SW 1271 (cell line): Measurements from ENCODE around the gene MRPL21.
"Not testable (repeated sequence)": the region's sequence is repeated elsewhere in the genome, so short reads cannot be mapped to it uniquely, and the experiment has no call there.

ENCODE experiments used
- DNase-seq, 2 experiments: peaks; one replicate each; lab custom pipeline; 2025; lab: John Stamatoyannopoulos, UW

MRPL21 gene

DNA sequence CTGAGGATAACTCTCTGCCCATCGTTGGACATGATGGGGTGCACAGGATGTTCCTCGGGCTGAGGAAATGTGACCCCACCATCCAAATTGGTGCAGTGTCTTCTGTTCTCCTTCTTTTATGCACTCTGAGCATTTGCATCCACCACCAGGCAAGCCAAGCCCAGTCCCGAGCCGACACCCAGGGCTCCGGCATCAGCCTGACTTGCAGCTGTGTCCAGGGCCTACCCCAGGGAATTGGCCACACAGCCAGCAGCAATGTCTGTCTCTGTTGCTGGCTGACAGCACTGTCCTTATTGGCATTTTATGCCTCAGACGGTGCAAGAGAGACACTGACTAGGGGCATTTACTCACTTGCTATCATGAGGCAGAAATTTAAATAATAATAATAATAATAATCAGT, 36.6 kb downstream of the MRPL21 start:
- no peak for DNase-seq

DNA sequence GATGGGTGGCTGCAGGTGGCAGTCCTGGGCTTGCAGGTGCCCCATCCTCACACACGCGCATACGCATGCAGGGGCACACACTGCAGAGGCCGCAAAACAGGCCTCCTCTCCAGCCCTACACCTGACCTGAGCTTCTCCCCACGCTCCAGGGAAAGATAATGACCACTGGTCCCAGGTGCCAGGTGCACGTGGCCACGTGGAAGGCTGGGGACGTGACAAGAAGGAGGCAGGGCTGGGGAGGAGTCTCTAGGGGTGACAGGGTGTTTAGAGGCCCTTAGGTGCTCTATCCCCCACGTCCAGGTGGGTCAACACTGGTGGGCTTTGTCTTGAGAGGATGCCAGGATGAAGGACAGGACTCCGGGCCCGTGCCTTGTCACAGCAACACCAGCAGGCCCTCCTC, 38.4 kb downstream of the MRPL21 start:
- no peak for DNase-seq

DNA sequence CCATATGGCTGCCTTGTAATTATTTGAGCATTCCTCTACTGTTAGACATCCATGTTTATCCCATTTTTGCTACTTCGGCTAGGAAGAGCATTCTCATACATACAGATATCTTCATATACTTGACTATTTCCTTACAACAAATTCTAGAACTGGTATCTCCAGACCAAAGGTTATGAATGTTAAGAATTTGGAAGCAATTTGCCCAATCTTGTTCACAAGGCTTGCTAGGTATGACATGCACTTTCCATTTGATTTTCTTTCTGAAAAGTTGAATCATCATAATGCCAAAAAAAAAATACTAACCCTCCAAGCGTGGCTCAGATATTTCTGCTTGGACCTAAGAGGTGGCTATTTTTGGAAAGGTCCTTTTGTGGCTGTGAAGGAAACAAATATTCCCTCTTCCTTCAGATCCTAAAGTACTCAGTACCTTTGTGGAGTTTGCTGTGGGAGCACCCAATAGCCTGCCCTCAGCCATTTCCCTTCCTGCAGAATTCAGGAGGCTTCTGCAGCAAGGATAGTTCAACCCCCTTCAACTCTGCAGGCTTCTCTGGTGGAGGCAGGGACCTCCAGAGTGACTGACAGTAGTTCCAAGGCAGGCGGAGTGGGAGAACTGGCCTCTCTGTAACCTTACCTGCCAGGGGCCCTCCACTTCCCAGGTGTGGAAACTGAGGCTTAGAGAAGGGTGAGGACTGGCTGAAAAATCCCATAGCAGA, 39.9 kb downstream of the MRPL21 start:
- no peak for DNase-seq

DNA sequence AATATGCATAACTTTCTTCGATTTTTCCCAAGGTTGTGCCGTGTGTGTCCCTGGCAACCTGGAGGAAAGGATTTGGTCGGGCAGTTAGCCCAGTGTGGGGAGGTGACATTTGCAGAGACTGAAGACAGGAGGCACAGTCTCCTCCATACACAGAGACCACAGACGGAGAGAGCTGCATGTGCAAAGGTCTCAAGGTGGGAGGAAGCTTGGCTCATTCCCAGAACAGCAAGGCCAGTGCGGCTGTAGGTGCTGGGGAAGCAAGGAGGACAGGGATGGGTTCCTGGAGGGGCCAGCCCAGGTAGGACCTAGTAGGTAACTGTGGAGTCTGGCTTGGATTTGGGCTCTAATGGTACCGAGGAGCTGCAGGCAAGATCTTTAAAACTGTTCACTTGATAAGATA, 41.2 kb downstream of the MRPL21 start:
- DNase-seq, result no peak

DNA sequence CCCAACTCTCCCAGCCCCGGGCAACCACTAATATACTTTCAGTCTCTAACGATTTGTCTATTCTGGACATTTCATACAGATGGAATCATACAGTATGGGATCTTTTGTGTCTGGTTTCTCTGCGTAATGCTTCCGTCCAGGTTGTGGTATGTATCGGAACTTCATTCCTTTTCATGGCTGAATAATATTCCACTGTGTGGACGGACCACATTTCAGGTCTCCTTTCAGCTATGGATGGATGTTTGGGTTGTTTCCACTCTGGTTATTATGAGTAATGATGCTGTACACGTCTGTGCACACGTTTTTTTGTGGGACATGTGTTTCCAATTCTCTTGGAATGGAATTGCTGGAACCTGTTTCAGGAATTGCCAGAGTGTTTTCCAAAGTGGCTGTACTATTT, 44.5 kb downstream of the MRPL21 start:
- DNase-seq, result no peak

DNA sequence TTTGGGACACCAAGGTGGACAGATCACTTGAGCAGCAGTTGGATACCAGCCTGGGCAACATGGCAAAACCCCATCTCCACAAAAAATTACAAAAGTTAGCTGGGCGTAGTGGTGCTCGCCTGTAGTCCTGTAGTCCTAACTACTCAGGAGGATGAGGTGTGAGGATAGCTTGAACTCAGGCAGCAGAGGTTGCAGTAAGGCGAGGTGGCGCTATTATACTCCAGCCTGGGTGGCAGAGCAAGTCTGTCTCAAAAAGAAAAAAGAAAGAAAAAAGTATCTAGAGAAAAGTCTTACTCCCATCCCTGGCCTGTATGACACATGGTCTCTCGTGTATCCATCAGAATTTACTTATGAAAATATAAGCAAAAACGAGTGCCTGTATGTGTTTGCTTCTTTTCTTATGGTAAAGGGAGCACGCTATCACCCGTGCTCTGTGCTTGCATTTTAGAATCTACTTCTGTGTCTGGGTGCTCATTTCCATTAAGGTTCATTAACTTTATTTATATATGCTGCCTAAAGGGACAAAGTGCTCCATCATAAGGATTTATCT, 46.5 kb downstream of the MRPL21 start:
- no peak for DNase-seq

DNA sequence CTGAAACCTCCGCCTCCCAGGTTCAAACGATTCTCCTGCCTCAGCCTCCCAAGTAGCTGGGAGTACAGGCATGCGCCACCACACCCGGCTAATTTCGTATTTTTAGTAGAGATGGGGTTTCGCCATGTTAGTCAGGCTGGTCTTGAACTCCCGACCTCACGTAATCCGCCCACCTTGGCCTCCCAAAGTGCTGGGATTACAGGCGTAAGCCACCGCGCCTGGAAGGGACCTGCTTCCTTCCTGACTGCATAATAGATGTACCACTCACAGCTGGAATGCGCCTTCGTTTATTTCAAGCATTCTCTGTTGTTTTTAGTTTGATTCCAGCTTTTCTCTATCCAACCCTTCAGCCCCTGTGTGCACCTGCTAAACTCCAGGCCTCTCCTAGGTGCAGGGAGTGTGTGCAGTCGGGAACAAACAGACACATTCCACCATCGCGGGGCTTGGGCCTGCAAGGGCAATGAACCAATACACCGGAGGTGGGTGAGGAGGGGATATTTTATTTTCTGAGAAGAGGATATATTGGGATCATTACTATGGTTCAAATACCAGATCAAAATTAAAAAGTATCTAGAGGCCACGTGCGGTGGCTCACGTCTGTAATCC, 47.1 kb downstream of the MRPL21 start:
- DNase-seq, result not testable (repeated sequence)

DNA sequence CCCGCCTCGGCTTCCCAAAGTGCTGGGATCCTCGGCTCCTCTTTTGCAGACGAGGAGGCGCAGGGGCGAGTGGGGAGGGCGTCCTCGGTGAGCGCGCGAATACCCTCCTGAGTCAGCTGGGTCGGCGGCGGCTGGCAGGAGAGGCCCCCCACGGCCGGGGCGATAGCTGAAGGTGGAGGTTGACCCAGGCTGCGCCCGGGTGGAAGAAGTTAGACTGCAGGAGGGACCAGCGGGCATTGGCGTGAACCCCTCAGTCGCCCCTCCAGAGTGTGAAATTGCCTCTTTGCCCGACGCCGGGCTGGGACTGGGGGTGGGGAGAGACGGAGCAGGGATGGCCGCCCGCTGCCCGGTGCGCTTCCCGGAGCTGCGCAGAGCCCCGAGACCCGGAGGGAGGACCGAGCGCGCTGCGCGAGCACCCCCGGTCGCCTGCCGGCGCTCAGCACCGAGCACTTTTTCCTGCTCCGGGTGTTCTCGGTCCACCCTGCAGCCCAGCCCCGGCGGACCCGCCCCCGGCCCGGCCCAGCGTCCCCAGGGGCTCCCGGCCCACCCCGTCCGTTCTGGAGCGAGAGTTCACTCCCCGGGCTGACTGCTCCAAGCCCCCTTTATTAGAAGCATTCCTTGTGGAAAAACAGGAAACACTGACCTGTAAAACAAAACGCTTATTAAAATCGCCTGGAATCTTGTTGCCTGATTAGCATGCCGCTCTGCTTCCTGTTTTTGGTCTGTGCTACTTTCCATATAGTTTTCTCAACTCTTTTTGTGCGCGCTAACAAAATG, 48.2 kb downstream of the MRPL21 start:
- DNase-seq, result no peak

DNA sequence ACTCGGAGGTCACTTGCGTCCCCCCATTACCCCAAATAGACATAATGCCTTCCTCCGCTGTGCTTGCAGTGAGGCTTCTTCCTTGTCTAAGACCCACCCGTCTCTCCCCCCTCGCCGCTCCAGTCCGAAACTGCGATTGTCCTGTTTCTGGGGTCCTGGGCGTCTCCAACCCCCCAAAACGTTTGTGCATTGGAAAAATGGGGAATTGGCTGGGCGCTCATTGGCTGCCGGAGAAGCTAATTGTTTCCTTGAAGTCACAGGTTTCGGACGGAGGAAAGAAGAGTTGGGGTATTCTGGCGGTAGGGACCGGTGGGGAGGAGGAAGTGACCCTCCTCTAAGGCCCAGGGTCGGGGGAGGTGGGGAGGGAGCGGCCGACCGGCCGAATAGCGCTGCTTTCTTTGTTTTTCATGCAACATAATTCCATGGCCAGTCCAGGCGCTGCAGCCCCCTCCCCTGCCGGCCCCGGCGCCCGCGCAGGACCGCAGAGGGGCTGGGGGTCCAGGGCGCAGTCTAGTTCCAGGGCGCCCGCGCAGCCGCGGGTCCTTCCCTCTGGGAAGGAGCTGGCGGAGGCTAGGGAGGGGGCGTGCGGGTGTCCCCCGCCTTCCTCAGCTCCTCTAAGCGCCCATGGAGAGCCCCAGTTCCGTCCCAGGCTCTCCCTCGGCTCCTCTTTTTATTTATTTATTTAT, 49.2 kb downstream of the MRPL21 start:
- no peak for DNase-seq

DNA sequence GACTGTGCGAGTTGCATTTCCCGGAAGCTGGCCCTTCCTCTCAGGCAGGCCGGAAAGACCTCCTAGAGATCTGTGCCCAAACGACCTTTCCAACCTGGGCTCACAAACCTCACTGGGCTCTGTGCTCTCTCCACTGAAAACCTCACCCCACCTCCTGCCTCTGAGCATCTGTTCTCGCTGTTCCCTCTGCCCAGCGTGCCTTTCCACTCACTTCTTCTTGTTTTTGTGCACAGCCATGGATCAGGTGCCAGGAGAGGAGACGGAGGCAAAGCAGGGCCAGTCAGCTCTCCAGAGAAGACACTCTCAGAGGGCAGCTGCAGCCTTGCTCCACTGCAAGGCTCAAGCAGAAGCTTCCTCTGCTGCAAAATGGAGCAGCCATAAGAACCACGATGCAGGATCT, 51.0 kb downstream of the MRPL21 start:
- no peak for DNase-seq

DNA sequence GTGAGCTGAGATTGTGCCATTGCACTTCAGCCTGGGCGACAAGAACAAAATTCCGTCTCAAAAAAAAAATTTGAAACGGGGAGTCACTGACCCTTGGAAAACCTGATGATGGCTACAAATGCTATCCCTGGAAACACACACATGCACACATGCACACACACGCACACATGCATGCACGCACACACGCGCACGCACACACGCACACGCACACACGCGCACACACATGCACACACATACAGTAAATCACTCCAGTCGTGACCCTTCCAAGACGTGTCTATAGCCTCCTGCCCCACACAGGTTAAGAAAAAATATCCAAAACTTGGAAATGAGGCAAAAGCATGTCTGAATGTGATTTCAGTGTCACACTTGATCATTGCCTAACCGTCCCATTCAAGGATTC, 55.2 kb downstream of the MRPL21 start:
- no peak for DNase-seq

DNA sequence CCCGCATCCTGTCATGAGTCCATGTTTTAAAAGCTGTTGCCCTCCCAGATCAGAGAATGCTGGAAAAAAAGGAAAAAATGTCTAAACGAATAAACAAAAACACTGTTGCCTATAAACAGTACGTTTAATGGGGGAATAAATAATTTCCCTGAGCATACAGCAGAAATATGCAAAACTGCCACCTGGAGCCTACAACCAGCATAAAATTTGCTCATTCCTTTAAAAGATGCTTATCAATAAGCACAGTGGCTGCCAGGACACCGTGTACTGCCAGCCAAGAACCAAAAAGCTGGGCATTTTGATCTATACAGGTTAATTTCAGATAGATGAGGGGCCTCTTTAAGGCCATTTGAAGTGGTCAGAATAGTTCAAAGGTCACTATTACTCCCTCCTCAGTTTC, 56.2 kb downstream of the MRPL21 start:
- DNase-seq, result no peak

DNA sequence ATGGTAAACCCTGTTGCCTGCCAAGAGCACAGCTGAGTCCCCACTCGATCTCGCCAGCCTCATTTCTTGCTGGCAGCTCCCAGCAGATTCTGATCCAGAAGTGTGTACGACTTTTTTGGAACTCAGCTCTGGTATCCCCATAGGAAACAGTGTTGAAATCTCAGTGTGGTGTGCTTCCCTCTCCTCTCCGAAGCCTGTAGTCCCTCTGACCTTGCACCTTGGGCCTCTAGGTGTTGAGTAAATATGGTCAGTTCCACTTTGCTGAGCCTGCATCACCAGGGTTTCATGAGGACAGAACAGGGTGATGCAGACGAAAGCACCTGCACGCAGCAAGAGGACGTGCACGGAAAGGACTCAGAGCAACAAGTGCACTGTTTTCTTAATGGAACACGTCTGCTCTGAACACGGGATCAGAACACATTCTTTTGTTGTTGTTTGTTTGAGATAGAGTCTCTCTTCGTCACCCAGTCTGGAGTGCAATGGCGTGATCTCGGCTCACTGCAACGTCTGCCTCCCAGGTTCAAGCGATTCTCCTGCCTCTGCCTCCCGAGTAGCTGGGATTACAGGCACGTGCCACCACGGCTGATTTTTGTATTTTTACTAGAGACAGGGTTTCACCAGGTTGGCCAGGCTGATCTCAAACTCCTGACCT, 58.2 kb downstream of the MRPL21 start:
- DNase-seq, result no peak

DNA sequence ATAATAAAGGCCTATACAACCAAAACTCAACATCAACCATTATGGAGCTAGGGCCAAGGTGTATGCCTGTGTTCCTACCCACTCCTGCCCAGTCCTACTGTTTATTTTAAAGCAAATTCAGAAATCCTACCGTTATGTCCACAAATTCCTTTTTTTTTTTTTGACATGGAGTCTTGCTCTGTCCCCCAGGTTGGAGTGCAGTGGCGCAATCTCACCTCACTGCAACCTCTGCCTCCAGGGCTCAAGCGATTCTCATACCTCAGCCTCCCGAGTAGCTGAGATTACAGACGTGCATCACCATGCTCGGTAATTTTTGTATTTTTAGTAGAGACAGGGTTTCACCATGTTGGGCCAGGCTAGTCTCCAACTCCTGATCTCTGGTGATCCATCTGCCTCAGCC, 58.8 kb downstream of the MRPL21 start:
- no peak for DNase-seq

DNA sequence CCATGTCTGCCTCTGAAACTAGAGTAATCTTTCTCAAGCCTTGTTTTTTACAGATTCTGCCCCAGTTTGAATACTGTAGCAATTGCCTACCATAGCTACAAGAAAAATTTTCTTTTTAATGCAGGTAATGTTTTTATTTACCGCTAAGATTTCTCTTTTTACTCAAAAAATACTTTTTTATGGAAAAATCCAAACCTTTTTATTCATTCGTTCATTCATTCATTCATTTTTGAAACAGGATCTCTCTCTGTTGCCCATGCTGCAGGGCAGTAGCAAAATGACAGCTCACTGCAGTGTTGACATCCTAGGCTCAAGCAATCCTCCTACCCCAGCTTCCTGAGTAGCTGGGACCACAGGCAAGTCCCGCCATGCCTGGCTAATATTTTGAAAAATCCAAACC, 59.3 kb downstream of the MRPL21 start:
- DNase-seq, result no peak

DNA sequence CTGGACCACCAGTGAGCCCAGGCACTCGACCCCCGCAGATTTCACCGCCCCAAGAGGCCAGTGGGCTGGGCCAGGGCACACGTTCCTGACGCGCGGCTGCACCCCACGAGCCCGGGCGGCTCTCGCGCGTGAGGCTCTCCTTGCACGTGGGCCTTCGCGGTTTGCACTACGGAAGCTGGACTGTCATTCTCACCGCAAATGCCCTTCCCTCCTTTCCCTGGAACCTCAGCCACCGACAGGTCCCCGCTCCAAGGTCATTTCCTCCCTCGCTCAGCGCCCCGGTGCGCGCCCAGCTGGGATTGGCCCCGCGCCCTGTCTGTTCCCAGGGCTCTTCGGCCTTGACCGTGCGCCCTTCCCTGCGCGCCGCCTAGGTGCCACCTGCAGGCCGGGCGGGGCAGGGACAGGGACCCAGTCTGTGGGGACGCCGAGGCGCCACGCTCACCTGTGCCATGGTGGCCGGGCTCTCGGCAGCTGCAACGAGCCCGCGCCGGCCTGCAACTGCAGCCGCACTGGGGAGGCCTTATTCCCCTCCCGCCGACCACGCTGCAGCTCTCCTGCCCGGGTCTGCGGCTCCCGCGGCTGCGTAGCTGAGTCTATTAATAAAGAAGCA, 59.8 kb downstream of the MRPL21 start:
- no peak for DNase-seq

DNA sequence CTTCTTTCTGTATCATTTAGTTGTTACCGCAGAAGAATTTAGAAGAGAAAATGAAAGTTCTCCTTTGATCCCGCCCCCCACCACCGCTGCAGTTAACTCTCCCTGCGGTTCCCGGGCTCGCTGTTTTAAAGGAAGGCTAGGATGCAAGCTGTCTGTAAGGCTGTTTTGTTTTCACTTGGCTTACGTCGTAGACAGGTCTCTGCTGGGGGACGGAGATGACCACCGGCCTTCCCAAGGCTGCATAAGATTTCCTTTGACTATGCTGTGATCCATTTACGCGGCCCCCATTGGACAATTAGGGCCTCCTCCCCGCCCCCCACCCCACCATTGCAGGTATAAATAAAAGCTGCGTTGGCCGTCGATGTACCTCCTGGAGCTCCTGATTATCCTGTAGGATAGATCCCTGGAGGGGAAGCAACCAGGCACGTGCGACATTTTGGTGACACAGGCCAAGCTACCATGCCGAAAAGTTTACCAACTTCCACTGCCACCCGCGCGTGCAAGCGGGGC, 60.5 kb downstream of the MRPL21 start:
- no peak for DNase-seq

DNA sequence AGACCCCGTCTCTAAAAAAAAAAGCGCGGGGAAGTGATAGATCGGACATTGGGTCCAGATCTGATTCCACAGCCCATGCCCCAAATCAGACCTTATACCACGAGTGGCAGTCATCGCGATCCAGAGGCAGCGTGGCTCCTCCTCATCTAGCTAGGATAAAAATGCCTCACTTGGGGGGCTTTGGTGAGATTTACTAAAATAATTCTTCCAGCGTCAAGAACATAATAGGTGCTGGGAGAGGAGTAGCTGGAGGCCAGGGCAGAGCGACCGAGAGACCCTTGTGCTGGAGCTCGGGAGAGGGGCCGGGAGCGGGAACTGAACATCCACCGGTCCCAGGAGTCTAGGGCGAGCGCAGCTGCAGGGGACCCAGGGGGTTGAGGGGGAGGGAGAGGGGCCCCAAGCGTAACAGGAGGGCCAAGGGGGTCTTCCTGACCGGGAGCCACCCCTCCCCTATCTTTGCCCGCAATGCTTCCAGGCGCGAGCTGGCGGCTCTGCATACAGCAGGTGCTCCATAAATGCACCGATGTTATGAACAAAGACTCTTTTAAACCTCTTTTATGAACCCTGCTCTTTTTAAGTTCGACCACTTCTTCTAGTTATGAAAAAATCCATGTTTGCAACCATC, 61.1 kb downstream of the MRPL21 start:
- DNase-seq, result no peak

DNA sequence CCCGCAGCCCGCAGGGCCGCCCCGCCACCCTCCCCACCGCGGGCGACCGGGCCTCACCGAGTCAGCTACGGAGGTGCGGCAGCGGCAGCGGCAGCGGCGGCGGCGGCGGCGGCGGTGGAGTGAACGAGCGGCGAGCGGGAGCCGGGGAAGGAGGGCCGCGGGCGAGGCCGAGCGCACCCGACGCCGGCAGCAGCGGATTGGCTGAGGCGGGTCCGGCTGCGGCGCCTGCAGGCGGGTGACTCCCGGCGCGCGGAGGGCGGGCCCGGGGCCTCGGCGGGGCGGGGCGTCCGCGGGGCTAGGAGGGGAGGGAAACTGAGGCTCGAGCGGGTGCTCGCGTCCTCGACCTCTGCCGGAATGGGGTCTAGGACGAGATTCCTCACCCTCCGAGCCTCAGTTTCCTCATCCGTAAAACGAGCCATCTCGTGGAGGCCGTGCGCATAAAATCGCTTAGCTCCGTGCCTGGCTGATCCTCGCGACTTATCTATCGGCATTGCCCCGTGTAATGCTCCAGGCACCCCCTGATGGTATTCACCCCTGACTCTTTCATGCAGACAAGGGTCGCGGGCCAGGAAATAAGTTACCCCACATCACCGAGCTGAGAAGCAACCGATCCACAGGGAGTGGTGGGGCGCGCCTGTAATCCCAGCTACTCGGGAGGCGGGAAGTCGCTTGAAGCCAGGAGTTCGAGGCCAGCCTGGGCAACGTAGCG, 61.8 kb downstream of the MRPL21 start, which contains the start of gene CPT1A:
TSS of gene CPT1A (minus strand) at position 199 of the 709 bp plus-strand sequence. CDS start 26,442 bp downstream, outside the sequence.
- peak in 1 of 2 experiments; percentile 58 for DNase-seq
